Measurements from ENCODE around the gene MYH6. TPM values are rescaled to one million over a fixed set of nuclear protein-coding genes. Genes with fewer than 3 reads are reported as not detected.
"Not testable (repeated sequence)": the region's sequence is repeated elsewhere in the genome, so short reads cannot be mapped to it uniquely, and the experiment has no call there.

MYH6 gene
- polyA plus RNA-seq, 3 donors = 0.07 to 0.17 (median 0.16) TPM

DNA sequence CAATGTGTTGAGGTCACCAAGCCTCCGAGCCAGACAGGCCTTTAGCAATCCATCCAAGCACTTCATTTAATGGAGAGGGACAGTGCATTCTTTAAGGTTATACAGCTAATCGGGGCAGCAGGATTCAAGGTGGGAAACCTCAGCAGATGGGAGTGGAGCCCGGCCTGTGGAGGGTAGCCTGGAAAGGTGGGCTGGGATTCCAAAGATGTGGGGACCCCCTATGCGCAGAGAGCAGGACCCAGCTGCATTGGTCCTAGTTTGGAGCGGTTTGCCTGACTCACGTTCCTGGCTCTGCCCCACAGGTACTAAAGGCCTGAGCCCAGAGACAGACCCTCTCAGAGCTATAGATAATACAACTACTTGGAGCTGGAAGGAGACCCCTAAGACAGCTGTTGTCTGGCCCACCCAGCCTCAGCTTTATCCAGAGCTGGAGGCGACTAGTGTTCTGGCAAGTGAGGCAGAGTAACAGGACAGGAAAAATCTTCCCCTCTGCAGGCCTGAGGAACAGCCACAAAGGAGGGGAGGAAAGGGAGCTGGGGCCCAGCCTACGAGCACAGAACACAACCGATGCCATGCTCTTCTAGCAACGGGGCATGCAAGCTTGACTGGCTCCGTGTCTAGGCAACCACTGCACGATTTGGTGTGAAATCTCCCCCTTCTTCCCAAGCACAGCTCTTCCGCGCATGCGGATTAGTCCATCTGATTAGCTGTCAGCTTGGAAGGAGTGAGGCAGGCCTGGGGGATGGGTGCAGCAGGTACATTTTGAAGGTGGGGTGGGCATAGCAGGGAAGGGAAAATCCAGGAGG lies 28.5 kb upstream of the MYH6 start:
- DNase-seq = peak; percentile 92

- no peak for DNase-seq
Measured at GRCh38 chr14:23435543-23436326, 27.7 kb upstream of the MYH6 start, which contains the start of gene MYH7. MYH7 (minus strand) TSS chr14:23435660; CDS start chr14:23433732, 1,928 bp downstream.

- no peak for DNase-seq
Measured at GRCh38 chr14:23434488-23435222, 26.6 kb upstream of the MYH6 start.

DNA sequence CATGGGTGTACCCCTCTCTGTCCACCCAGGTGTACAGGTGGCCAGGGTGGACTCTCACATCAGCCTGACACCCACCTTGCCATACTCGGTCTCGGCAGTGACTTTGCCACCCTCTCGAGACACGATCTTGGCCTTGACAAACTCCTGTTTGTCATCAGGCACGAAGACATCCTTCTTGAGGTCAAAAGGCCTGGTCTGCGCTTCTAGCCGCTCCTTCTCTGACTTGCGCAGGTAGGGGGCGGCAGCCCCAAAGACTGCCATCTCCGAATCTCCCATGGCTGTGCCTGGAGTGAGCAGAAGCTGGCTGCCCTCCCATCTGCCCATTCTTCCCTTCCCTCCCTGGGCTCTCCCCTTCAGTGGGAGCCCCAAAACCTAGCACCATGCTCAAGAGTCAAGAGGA lies 25.4 kb upstream of the MYH6 start:
- no peak for DNase-seq

DNA sequence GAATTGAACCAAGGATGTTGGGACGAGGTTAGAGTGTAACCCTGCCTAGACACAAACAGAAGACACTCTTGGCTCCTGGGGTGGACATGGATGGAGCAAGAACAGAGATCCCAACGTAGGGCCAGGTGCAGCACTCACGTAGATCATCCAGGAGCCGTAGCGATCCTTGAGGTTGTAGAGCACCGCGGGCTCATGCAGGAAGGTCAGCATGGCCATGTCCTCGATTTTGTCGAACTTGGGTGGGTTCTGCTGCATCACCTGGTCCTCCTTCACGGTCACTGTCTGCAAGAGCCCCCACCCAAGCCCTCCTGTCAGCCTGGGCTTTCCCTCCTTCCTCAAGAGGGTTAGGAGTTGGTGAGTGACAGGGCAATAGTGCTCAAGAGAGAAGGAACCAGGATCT lies 24.9 kb upstream of the MYH6 start:
- no peak for DNase-seq

DNA sequence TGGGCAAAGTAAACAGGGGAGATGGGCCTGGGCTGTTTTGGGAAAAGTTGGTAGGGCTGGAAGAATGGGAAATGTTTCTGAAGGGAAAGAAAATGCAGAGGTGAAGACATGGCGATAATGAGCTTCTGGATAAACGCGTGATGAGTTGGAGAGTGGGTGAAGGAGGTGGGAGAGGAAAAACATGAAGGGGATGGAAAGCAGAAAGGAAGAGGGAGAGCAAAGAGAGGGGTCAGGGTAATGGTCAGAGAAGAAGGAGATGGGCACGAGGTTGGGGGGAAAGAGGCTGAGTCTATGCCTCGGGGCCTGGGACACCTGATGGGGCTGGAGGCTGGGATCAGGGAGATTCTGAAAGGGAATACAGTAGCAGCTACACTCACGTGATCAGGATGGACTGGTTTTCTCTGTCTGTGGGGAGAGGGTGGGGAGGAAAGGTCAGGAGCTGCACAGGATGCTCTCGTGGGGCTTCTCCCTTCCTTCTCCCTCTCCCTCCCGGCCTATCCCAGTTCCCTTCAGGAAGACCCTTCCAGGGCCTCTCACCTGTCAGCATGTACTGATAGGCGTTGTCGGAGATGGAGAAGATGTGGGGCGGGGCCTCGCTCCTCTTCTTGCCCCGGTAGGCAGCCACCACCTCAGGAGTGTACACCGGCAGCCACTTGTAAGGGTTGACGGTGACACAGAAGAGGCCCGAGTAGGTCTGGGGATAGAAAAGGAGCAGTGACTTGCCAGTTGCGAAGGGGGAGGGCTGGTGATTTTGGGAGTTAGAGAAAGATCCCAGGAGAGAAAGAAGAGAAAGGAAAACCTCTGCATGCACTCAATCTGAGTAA lies 24.2 kb upstream of the MYH6 start:
- DNase-seq = no peak

DNA sequence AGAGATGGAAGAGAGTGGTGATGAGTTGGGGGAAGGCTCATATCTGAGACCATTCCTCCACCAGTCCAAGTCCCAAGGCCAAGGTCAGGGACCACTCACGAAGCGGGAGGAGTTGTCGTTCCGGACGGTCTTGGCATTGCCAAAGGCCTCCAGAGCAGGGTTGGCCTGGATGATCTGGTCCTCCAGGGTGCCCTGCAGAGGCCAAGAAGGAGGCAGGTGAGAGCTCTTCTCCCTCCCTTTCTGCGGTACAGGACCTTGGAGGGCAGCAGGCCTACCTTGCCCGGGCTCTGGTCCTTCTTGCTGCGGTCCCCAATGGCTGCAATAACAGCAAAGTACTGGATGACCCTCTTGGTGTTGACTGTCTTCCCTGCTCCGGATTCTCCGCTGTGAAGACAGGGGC lies 23.4 kb upstream of the MYH6 start:
- DNase-seq = no peak

DNA sequence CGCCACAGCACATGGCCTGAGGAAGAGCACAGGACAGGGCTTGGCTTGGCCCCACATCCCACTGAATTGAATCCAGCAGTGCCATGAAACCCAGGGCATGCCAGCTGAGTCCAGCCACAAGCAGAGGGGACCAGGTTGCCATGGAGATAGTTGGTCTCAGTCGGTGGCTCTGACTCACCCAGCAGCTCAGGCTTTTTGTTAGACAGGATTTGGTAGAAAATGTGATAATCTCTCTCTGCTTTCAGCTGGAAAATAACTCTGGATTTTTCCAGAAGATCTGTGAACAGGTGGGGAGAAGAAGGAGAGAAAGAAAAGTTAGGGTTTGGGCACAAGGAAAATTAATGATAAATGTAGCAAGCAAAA lies 22.6 kb upstream of the MYH6 start:
- no peak for DNase-seq

DNA sequence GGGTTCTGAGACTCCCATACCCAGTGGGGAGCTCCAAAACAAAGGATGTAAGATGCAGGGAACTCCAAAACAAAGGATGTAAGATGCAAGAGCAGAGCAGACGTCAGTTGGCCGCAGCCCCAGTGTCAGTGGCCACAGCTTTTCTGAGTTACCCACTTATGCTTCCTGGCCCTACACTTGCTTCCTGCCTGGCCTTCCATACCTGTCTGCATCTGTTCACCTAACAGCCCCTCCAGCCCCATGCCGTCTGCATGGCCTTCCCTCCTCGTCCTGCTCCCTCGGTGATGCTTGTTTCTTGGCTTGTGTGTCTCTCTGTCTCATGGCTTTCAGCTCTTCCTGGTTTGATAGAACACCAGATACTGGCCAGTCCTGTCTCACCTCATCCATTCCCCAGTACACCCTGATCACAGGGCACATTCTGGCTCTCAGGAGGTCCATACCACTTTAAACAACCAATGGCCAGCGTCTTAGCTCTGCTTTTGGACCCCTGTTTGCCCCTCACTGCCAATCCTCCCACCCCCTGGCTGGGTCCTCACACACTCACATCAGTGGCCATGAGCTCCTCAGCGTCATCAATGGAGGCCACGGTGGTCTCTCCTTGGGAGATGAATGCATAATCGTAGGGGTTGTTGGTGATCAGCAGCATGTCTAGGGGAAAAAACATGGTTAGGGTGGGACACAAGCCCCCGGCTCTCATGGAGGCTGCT lies 22.1 kb upstream of the MYH6 start:
- no peak for DNase-seq

DNA sequence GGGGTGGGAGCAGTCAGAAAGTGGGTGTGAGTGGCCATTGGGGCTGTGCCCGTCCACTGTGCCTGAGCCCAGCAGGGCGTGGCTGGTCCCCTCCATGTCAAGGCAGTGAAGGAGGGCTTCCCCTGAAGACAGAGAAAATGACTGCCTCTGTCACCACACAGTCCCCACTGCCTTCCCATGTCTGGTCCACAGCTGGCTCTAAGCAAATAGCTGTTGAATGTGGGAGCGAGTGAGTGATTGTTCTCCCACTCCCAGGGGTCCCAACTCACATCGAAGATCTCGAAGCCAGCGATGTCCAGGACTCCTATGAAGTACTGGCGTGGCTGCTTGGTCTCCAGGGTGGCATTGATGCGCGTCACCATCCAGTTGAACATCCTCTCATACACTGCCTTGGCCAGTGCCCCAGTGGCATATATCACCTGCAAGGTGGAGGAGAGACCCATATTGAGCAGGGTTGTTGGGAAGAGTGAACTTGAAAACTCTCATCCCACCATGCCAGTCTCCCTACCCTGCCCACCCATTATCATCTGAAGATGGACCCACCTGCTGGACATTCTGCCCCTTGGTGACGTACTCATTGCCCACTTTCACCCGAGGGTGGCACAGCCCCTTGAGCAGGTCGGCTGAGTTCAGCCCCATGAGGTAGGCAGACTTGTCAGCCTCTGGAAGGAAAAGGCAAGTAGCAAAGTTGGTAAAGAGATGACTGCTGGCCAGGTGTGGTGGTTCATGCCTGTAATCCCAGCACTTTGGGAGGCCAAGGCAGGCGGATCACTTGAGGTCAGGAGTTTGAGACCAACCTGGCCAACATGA lies 20.8 kb upstream of the MYH6 start:
- DNase-seq = no peak

GRCh38 chr14:23425798-23426197 lies 17.7 kb upstream of the MYH6 start:
- not testable (repeated sequence) for DNase-seq

DNA sequence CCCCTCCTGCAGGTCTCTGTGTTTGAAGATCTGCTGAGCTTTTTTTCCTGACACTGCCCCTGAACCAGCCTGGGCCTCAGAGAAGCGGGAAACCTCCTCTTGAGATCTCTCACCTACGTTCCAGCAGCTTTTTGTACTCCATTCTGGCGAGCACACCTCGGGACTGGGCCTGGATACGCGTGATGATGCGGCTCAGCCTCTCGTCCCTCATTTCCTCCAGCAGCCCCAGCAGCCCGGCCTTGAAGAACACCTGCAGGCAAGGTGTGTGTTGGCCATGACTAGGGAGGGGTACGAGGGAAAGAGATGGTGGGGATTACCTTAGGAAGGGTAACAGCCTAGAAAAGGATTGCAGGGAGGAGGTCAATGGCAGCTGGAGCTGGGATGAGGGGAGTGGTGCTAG lies 17.1 kb upstream of the MYH6 start:
- DNase-seq = no peak

DNA sequence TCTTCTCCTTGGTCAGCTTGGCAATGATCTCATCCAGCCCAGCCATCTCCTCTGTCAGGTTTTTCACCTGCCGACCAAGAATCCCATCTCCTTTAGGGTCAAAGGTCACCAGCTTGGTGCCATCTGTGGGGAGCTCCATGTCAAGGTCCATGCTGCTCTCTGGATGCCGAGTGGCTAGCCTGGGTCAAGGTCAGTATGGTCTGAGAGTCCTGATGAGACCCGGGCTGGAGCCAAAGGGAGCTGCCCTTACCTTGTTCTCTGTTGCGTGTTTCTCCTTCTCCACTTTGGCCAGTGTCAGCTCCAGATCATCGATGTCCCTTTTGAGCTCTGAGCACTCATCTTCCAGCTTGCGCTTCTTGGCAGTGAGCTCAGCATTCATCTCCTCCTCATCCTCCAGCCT lies 15.6 kb upstream of the MYH6 start:
- DNase-seq = no peak

DNA sequence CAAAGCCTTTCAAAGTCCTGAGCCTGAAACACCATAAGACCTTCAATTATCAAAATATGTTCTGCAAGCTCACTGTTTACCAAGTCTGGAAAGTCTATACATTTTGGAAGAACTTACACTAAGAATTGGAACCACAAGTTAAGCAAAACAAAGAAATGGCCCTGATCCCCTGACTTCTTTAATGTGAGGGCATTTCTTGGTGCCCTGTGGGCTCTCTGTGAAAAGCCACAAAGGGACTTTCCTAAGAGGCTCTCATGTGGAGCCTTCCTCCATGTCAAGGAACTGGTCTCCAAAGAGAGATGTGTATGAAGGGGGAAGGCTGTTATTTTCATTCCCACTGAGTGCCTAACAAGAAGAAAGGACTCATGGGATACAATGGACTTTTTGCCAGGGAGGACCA lies 13.5 kb upstream of the MYH6 start:
- DNase-seq = no peak

DNA sequence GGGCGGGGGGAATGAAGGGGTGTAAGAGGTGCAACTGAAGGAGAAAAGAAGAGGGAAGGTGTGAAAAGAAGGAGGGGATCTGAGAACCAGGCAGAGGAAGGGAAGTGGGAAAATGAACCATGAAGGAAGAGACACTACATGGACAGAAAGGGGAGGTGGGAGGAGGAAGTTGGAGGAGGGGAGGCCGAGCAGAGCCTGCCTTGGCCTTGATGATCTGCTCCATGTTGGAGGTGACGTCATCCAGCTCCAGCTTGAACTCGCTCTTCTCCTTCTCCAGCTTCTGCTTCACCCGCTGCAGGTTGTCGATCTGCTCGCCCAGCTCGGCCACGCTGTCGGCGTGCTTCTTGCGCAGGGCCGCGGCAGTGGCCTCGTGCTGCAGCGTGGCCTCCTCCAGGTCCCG lies 11.6 kb upstream of the MYH6 start:
- DNase-seq = not testable (repeated sequence)

- DNase-seq = no peak
Measured at GRCh38 chr14:23418021-23418420, 9.9 kb upstream of the MYH6 start.

DNA sequence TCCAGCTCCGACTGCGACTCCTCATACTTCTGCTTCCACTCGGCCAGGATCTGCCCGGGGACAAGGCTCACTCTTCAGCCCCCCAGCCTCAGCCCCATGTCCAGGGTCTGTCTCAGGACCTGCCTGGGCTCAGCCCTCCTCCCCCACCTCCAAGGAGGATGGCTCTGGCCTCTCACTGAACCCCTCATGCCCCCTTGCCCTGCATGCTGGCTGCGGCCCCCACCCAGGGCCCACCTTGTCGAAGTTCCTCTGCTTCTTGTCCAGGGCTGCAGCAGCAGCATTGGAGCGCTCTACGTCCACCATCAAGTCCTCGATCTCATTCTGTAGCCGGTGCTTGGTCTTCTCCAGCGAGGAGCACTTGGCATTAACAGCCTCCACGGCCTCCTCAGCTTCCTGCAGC lies 9.2 kb upstream of the MYH6 start:
- not testable (repeated sequence) for DNase-seq

DNA sequence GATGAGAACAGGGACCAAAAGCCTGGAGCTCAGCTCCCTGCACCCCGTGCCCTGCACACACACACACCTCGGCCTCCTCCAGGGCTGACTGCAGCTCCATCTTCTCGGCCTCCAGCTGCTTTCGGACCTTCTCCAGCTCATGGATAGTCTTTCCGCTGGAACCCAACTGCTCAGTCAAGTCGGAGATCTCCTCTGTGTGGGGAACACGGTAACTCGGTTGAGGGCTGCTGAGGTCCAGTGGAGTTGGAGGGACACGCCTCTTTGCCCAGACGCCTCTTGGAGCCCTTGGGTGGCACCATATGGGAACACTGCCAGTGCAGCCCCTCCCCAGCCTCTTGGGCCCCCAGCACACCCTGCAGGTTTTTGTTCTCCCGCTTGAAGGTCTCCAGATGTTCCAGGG lies 8.7 kb upstream of the MYH6 start:
- no peak for DNase-seq

DNA sequence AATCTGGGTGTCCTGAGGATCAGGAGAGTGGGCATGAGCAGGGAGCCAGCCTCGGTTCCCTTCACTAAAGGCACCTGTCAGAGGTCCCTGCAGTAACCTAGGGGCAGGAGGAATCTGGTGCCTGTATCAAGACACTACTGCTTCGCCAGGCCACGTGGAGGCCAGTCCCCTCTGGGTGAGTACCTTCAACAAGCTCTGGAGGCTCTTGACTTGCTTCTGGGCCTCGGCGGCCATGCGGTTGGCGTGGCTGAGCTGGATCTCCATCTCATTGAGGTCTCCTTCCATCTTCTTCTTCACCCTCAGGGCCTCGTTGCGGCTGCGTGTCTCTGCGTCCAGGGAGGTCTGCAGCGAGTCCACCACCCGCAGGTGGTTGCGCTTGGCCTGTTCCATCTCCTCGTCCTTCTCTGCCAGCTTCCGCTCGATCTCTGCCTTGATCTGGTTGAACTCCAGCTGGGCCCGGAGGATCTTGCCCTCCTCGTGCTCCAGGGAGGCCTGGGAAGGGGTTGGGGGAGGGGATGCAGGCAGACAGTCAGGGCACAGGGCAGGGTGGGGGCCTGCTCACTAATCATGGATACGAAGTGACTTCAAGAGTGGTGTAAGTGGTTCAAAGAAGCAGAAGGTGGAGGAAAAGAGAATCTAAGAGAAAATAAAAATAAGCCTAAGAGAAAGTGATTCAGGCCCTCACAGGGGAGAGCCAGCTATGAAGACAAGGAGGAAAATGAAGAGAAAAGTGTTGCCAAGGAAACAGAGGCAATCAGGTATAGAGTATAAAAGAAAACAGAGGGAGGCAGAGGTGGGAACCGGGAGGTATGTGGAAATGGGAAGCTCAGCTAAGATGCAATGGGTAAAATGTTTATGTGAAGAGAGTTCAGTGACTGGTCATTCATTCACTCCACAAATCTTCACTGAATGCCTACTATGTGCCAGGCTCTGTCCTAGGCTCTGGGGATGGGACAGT lies 8.0 kb upstream of the MYH6 start:
- DNase-seq = no peak

Data from renal pelvis (tissue), 4 donors.